Epidermal melanocyte (primary cell): ENCODE results near the gene TEDC2.
"Not testable (repeated sequence)": the region's sequence is repeated elsewhere in the genome, so short reads cannot be mapped to it uniquely, and the experiment has no call there.

Experiments
- DNase-seq: peaks from one replicate; pipeline ENCODE4 v3.0.0; 2011; ENCODE audit warnings: low spot score; ENCODE audit not compliant: insufficient read length

TEDC2 gene

DNA sequence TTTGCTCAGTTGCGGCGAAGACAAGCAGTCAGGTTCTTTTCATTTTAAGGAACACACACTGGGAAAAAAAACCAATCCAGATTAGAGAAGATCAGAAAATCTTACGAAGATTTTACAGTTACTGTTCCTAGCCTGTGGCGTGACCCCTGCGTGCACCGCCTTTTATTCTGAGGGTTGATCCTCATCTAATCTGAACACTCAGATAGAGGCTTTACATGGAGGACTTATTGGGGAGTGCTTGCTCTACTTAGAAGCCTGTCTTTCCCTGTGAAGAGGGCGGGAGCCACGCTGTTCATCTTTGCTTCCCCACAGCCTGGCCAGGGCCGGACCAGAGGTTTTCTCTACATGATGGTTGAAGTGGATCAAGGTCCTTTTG lies 16.4 kb downstream of the TEDC2 start:
- no peak for DNase-seq

DNA sequence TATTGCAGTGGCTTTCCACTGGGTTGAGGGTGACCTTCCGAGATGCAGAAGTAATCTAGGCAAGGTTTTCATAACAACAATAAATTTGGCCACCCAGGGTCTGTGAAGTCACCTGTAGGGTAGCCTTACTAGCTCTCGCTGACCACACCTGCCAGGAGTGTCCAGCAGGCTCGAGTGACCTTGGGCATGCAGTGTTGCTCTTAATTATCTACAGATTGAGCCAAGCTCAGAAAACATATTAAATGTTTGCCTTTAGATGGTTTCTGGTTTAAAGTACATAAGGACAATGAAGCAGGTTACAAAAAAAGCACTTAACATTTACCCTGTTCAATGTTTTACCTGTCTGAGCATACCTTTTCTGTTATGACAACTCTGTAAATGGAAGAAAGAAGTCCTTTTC lies 16.8 kb downstream of the TEDC2 start:
- no peak for DNase-seq

DNA sequence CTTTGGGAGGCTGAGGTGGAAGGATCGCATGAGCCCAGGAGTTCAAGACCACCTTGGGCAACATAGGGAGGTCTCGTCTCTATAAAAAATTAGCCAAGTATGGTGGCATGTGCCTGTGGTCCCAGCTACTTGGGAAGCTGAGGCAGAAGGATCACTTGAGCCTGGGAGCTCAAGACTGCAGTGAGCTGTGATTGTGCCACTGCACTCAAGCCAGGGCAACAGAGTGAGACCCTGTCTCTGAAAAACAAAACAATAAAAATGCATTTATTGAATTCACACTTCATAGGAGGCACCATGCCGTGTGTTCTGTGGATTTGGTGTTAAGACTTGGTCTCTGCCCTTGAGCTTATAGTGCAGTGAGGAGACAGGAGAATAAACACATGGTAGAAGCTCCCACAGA lies 17.4 kb downstream of the TEDC2 start:
- no peak for DNase-seq

DNA sequence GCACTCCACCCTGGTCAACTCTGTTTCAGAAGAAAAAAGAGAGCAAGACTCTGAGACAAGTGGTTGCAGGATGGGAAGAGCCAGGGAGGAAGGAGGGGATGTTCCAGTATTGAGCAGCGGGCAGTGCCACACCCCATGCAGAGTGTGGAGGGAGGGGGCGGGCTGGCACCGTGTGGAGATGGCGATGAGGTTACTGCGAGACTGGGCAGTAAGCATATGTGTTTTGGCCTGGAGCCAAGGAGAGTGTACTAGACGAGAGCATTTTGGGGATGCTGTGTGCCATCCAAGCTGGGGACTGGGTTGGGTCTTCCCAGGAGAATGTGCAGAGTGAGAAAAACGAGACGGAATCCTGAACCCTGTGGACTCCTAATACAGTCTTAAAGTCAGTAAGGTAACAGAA lies 18.4 kb downstream of the TEDC2 start:
- no peak for DNase-seq

DNA sequence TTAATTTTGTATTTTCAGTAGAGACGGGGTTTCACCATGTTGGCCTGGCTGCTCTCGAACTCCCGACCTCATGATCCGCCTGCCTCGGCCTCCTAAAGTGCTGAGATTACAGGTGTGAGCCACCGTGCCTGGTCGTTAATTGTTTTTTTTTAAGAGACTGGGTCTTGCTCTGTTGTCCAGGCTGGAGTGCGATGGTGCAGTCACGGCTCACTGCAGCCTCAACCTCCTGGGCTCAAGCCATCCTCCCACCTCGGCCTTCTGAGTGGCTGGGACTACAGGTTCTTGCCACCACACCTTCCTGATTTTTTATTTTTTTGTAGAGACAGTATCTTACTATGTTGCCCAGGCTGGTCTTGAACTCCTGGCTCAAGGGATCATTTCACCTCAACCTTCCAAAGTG lies 20.1 kb downstream of the TEDC2 start:
- not testable (repeated sequence) for DNase-seq

DNA sequence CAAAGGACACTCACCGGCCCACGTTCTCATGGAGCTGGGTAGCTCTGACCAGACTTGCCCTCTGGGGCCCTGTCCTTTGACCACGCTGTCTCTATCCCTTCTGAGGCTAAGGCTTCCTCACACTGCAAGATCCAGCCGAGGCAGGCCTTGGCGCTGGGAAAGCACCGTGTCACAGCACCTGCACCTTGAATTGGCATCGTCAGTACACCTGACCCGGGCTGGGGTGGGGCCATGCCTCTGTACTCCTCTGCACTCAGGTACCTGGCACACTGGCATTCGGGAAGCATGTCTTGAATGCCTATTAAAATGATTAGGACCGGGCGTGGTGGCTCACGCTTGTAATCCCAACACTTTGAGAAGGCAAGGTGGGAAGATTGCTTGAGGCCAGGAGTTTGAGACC lies 21.0 kb downstream of the TEDC2 start:
- no peak for DNase-seq

DNA sequence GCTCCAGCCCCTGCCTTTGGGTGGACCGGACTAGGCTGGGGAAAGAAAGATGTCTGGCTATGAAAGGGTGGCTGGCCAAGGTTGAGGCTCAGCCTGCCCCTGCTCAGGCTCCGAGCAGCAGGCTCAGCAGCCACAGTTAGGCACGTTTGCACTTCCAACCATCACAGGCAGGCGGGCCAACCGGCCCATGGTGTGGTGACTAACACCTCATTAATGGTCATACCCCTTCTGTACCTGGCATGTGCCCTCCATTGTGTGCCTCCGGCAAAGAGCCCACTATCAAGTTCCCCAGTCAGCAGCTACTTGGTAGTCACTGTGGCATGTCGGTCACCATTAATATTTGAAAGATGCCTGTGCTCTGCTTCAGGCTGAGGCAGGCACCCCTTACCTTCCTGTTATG lies 21.8 kb downstream of the TEDC2 start:
- no peak for DNase-seq

DNA sequence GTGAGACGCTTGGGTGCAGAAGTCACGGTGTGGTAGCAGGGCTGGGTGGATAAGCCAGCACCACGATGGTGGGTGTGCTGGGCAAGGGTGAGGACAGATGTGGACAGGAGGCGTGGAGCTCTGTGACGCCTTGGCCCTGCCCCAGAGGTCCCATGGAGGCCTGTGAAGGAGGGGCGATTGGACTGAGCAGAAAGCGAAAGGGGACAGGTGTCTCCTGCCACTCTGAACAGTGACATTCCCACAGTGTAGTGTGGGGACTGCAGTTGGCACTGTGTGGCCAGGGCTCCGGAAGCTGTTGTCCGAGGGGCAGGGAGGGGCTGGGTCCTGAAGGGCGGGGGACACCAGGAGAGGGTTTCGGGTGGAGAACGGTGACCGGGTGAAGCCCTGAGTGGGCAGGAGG lies 22.3 kb downstream of the TEDC2 start:
- DNase-seq, result no peak

DNA sequence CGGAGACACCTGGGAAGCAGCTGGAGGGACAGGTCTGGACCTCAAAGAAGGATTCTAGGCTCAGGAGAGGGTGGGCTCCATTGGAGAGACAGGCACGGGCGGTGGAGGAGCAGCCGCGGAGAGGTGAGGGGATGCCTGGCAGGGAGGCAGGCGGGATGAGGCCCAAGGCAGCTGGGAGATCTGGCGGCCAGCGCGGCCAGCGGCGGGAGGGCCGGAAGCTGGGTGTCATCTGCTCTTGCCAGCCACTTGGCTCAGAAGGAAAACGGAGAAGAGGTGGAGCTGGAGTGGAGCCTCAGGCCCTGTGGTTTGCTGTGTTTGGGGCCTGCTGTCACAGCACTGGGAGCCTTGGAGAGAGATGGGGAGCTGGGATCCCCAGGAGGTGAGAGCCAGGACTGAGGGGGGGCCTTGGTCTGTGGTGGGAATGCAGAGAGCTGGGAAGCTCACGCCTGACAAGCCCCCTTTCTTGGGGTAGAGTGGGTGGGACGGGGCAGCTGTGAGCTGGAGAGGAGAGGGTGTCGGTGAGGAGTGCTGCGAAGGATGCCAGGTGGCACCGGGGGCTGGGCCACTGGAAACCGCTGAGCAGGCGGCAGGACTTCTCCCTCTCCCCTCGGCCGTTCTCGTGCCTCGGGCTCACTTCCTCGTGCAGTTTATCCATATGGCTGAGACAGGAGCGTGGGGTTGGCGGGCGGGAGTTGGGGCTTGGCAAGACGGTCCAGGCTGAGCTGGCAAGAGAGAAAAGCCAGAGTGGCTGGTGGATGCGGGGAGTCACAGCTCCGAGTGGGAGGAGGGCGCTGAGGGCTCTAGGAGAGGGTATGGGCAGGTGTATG lies 23.0 kb downstream of the TEDC2 start:
- DNase-seq, result peak; percentile 91

DNA sequence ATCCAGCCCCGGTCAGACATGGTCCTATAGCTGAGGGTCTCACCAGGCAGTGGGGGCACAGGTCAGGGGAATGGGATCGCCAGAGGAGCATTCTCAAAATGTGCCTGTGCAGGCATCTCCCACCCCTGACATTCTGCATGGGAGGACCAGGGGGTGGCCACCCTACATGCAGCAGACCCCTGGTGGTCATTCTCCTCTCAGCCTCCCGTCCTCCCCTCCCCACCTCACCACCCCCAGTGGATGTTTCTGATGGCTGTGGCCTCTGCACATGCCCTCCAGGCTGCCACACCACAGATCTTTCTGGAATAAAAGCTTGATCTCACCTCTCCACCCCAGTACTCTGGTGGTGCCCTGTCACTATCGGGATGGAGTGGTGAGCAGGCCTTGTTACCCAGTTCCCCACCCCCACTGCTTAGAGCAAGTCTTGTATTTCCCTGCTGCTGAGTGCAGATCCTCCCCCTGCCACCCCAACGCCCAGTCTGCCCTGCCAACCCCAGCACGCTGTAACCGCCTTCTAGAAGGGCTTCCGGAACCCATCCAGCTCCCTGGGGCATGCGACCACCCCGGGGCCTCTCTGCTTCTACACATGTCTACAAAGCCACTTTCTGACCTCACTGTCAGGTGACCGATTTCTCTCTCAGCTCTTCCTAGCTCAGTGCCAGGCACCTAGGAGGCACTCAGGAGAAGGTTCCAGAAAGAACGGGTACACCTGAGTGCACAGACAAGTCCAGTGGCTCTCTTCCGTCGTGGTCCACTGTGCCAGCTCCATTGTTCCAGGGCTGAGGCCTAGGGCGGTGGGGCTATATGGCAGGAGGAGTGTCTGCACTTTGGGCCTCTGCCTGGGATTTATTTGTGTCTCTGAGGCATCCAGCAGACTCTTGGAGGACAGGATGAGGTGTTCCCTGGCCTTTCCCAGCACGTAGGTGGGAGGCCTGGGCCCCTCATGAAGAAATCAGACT lies 24.3 kb downstream of the TEDC2 start:
- DNase-seq, result no peak

DNA sequence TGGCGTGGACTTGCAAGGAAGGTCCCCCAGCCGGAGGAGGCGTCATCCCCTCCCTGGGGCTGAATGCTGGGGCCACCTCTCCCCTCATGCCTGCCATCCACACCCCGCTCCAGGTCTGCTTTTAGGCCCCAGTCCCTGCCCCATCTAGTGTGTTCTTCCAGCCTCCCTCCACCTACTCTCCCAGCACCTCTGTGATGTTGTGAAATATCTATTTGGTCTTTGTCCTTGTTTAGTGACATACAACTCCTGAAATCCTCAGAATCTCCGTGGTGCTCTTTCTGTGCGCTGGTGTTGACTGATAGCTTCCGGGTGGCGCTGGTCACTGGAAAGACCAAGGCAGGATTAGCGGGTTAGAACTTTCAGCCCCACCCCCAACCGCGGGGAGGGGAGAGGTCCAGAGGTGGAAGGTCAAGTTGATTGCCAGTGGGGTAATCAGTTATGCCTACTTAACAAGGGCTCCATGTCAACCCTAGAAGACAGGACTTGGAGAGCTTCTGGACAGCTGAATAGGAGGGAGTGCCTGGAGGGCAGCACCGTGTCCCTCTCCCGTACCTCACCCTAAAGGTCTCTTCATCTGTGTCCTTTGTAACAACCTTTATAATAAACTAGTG lies 25.1 kb downstream of the TEDC2 start:
- DNase-seq, result no peak

DNA sequence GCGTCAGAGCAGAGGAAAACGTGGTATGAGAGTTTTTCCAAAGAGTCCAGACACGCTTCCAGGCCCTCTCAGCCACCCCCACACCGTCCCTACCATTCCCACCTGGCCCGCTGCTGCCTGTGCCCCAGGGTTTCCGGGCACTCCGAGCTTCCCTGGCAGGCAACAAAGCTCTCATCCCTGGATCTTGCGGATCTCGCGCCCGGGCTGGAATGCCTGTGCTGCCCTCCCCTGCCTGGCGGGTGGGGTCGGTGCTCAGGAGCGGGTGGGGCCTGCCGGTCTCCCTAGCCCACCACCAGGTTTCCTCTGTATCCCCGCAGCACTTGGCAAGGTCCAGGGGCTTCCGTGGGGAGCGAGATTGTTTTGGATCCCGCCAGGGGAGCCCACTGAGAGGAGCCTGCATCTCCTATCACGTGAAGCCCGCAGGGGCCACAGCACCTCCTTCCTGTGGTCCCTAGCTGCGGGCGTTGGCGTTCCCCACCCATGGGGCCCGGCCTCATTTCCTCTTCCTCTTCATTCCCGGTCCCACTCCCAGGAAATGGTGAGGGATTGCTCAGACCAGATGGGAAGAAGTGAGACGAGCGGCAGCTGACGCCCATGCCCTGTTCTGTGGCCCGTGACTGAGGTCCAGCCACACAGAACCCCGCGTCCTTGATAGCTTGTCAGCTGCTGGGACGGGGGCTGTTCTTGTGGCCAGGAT lies 26.1 kb downstream of the TEDC2 start:
- DNase-seq, result no peak

DNA sequence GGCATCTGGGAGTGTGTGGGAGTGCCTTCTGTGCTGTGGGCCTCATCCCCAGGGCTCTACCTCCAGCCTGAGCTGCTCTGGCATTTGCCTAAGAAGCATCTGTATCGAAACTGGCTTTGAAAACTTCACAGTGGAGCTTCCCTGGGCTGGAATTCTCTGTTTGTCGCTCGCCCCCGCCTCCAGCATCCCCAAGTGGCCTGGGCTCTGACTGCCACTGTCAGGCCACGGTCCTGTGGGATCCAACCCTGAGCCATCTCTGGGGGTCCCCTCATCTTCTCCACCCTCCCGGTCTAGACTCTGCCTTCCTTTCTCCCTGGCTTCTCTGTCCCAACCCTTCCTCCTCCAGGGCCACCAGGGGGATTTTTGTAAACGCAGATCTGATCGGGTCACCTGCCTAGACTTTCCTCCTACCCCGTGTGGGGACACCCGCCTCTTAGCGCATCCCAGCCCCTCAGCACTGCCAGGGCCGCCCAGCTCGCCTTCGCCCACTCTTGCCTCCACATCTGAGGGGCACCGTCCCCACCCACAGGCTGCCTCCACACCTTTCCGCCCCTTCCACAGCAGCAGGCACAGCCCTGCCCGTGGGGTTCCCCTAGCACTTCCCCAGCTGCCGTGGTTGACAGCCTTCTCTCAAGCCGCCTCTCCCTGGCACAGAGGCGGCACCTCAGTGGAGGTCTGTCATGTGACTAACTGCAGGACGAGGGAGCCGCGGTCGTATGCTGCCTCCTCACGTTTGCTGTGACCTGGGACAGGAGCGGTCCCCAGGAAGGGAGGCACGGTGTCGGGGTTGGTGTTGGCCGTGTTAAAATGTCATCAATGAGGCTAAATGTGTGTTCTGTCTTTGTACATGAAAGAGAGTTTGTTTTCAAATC lies 27.0 kb downstream of the TEDC2 start:
- DNase-seq, result no peak

DNA sequence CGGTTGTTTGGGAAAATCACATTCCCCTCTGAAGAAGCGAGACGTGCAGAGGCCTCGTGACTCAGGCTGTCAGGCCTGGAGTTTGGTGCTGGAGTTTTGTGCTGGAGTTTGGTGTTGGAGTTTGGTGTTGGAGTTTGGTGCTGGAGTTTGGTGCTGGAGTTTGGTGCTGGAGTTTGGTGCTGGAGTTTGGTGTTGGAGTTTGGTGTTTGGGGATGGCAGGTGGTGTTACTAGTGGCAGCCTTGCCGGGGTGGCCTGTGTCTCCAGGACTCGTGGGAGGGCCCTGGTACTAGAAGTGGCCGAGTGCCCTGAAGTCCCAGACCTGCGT lies 27.6 kb downstream of the TEDC2 start:
- DNase-seq, result no peak

DNA sequence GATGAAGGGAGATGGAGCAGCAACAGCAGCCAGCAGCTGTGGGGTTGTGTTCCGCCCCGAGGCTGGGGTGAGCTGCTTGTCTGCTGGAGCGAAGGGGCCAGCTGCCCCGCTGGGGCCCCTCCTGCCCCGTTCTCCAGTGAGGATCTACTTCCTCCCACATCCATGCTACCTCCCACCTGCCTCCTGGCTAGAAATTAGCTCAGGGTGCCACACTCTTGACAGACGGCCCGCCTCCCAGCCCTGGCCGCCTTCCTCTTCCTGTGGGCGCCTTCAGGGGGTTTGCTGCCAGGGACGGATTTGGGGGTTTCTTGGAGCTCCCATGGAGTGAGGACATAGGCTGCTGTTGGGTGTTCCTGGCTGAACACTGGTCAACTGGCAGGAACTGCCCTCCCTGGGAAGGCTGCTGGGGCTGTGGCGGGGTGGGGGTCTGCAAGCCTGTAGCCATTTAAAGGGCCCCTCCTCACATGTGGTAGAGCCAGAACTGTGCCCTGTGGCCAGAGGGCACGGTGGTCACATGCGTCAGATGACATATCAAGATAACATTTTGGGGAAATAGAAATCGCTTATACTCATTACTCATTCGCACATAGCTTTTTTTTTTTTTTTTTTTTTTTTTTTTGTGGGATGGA lies 28.1 kb downstream of the TEDC2 start:
- DNase-seq, result no peak

DNA sequence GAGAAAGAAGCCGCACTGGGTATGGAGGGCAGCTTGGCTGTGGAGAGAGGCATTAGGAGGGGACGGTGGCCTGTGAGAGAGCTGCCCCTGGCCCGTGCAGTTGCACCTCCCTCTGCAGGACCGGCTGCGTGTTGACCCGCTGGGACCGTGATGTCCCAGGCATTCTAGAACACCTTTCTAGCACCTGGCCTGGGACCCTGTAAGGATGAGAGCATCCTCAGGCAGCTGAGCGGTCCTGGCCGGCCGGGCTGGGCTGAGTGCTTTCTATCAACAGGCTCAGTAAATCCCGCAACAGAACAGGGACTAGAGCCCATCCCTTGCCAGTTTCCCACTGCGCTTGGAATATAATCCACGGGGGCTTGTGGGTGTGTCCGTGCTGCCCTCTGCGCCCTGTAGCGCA lies 29.7 kb downstream of the TEDC2 start:
- no peak for DNase-seq

DNA sequence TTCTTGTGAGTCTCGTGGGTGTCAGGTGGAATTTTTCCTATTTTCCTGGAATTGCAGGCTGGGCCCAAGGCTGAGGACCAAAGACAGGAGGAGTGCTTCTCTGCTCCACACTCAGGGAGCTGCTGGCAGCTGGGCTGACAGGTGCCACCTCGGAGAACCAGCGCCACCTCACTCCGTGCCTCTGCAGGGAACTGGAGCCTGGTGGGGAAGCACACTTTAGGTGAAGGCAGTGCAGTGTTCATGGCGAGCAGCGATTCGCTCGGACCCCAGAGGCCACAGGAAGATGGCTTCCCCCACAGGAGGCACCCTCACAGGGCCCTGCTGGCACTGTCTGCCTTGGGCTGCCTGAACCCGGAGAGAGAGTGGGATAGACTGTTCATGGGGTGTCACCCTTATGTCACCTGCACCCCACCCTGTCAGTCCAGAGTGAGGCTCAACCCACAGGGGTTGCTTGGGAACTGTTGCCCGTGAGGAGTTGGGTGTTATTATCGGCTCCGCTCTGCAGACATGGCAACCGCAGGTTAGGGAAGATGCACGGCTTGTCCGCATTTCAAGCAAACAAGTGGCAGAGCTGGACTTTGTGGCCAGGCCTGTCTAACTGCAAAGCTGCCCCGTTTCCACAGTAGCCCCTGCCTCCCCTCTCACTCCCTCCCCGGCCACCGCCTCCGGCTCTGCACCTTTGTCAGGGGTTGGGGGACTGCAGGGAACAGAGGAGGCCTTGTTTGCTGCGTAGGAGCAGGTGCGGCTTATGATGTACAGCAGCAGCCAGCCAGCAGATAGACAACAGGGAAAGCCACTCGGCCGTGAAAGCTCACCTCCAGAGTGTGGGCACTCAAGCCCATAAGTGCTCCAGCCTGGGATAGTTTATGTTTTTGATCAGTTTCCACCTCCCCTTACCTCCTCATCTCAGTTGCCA lies 30.5 kb downstream of the TEDC2 start:
- no peak for DNase-seq

DNA sequence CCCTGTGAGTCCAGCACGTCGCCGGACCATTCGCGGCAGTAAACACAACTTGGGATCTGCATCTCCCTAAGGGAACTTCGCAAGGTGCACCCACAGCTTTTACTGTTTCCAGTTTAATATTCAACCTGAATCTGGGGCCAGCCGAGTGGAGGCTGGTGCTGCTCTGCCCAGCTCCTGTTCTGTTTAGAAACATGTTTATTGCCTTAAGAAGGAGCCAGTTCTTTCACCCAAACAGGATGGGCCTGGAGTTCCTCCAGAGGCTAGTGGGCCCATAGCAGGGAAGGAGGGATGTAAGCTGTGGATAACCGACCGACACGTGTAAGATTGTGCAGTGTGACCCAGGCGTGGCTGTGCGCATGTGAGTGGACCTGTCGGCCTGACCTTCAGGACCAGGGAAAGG lies 32.4 kb downstream of the TEDC2 start:
- no peak for DNase-seq

DNA sequence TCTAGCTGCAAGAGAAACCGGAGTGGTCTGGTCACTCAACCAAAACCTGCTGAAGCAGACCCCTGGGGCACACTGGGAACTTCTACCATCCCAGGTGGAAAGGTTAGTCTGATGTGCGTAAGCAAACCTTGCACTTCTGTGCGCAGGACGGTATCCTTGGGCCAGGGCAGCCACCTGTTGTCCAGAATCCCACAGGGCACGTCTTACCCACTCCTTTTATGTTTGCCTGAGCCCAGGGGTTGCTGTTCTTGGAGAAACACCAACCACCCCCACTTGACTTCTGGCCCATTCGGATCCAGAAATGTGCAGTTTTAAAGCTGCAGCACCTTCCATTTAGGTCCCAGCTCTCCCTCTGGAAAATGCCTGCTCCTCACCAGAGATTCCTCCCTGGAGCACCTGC lies 33.7 kb downstream of the TEDC2 start:
- no peak for DNase-seq
